ENCODE measurements around the gene CACNA1B.

DNA sequence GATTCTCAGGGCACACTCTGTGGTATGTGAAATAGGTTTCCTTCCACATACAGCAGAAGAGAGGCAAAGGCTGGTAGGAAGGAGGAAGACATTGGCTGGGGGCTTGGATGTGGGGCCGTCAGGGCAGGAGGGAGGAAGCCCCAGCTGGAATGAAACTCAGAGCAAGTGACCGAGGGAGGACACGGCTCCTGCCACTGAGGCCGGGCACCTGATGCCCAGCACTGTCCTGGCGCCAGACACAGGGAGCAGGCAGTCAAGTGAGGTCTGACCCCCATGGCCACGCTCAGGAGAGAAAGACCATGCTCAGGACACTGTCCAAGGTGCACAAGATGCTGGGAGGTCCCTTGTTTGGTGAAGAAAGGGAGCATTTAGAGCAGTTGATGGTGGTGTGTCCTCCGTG, 245.5 kb downstream of the CACNA1B start:
- TF ChIP-seq, protein P1, sequence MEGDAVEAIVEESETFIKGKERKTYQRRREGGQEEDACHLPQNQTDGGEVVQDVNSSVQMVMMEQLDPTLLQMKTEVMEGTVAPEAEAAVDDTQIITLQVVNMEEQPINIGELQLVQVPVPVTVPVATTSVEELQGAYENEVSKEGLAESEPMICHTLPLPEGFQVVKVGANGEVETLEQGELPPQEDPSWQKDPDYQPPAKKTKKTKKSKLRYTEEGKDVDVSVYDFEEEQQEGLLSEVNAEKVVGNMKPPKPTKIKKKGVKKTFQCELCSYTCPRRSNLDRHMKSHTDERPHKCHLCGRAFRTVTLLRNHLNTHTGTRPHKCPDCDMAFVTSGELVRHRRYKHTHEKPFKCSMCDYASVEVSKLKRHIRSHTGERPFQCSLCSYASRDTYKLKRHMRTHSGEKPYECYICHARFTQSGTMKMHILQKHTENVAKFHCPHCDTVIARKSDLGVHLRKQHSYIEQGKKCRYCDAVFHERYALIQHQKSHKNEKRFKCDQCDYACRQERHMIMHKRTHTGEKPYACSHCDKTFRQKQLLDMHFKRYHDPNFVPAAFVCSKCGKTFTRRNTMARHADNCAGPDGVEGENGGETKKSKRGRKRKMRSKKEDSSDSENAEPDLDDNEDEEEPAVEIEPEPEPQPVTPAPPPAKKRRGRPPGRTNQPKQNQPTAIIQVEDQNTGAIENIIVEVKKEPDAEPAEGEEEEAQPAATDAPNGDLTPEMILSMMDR (IDR thresholded peaks at IDR 0.05): no peak
- no peak for TF ChIP-seq POLR2AphosphoS5 (IDR thresholded peaks at IDR 0.05)
- no peak for TF ChIP-seq POLR2A (IDR thresholded peaks at IDR 0.05)
